Measurements from ENCODE around the gene ACAD11. TPM values are rescaled to one million over a fixed set of nuclear protein-coding genes. Genes with fewer than 3 reads are reported as not detected.

The ACAD11 gene
- total and polyA plus RNA-seq, 4 donors: 52.2 to 357 (median 65.6) TPM

DNA sequence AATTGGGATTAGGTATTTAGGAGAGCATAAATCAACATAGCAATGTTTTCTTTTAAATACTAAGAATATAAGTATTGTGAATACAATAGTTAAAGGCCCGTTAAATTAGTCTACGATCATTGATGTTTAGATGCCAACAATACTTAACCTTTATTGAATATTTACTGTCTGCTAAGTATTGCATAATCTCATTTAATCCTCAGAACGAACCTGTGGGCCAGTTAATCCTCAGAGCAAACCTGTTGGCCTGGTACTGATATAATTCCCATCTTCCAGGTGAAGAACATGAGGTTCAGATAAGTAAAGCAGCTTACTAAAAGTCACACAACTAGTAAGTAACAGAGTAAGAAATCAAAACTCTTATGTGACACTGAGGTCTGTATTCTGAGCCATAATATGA, 119.9 kb downstream of the ACAD11 start:
- Histone ChIP-seq H3K27me3 (ENCODE audit: control insufficient read depth in 4 of 4, insufficient read depth in 4 of 4, low read length in 3 of 4) (no peaks in the 10 kb centered on the region), H3K36me3 (ENCODE audit: control insufficient read depth in 4 of 4, insufficient read depth in 3 of 4, low read depth in 1 of 4, low read length in 3 of 4) (peaks cover 3 to 15% (median 4%) of the 10 kb centered on the region in 4 donors)
- 39% methylated on average over 3 of the region's 3 CpGs for WGBS

GRCh38 chr3:132538072-132538471, 121.5 kb downstream of the ACAD11 start:
- no peak for DNase-seq (ENCODE audit: low spot score)
- no peak overlapping the region for H3K27ac ChIP-seq (ENCODE audit: low read depth in 1 of 2, low read length in 2 of 2)
- H3K9ac ChIP-seq (ENCODE audit: low read depth in 1 of 2, low read length in 2 of 2): no peak overlapping the region
- TF ChIP-seq REST (IDR thresholded peaks at IDR 0.05) (no peak), NR2F2 (IDR thresholded peaks at IDR 0.05) (no peak), RXRA (IDR thresholded peaks at IDR 0.05) (no peak), HNF4G (IDR thresholded peaks at IDR 0.05) (no peak)
- WGBS: 67% methylated on average over 5 of the region's 5 CpGs
- H3K4me3 ChIP-seq (ENCODE audit: low read depth in 1 of 3, low read length in 3 of 3): no peak overlapping the region
- H3K4me1 ChIP-seq (ENCODE audit: control insufficient read depth in 4 of 4, insufficient read depth in 4 of 4, low read length in 3 of 4): peaks cover 0 to 5% (median 0%) of the 10 kb centered on the region in 4 donors
- no peaks in the 10 kb centered on the region for H3K9me3 ChIP-seq (ENCODE audit: control insufficient read depth in 4 of 4, low read length in 3 of 4)
- peaks cover 4 to 23% (median 5%) of the 10 kb centered on the region in 4 donors for H3K36me3 ChIP-seq (ENCODE audit: control insufficient read depth in 4 of 4, insufficient read depth in 3 of 4, low read depth in 1 of 4, low read length in 3 of 4)
- H3K27me3 ChIP-seq (ENCODE audit: control insufficient read depth in 4 of 4, insufficient read depth in 4 of 4, low read length in 3 of 4): no peaks in the 10 kb centered on the region

More for the DNA sequence above, 119.9 kb downstream of the ACAD11 start:
- DNase-seq (ENCODE audit: low spot score): no peak
- Histone ChIP-seq H3K4me3 (ENCODE audit: low read depth in 1 of 3, low read length in 3 of 3) (no peak overlapping the region), H3K9me3 (ENCODE audit: control insufficient read depth in 4 of 4, low read length in 3 of 4) (no peaks in the 10 kb centered on the region), H3K9ac (ENCODE audit: low read depth in 1 of 2, low read length in 2 of 2) (no peak overlapping the region), H3K4me1 (ENCODE audit: control insufficient read depth in 4 of 4, insufficient read depth in 4 of 4, low read length in 3 of 4) (peaks cover 0 to 5% (median 0%) of the 10 kb centered on the region in 4 donors), H3K27ac (ENCODE audit: low read depth in 1 of 2, low read length in 2 of 2) (no peak overlapping the region)
- no peak for TF ChIP-seq JUND (IDR thresholded peaks at IDR 0.05)
- TF ChIP-seq MAX (IDR thresholded peaks at IDR 0.05): no peak
- TF ChIP-seq REST (IDR thresholded peaks at IDR 0.05): no peak

GRCh38 chr3:132537297-132537696, 122.3 kb downstream of the ACAD11 start:
- Histone ChIP-seq H3K9me3 (ENCODE audit: control insufficient read depth in 4 of 4, low read length in 3 of 4) (no peaks in the 10 kb centered on the region), H3K4me1 (ENCODE audit: control insufficient read depth in 4 of 4, insufficient read depth in 4 of 4, low read length in 3 of 4) (peaks cover 0 to 5% (median 0%) of the 10 kb centered on the region in 4 donors), H3K4me3 (ENCODE audit: low read depth in 1 of 3, low read length in 3 of 3) (no peak overlapping the region), H3K9ac (ENCODE audit: low read depth in 1 of 2, low read length in 2 of 2) (no peak overlapping the region), H3K27ac (ENCODE audit: low read depth in 1 of 2, low read length in 2 of 2) (no peak overlapping the region), H3K36me3 (ENCODE audit: control insufficient read depth in 4 of 4, insufficient read depth in 3 of 4, low read depth in 1 of 4, low read length in 3 of 4) (peaks cover 4 to 23% (median 5%) of the 10 kb centered on the region in 4 donors), H3K27me3 (ENCODE audit: control insufficient read depth in 4 of 4, insufficient read depth in 4 of 4, low read length in 3 of 4) (no peaks in the 10 kb centered on the region)
- no peak for TF ChIP-seq SP1 (IDR thresholded peaks at IDR 0.05)
- TF ChIP-seq REST (IDR thresholded peaks at IDR 0.05): no peak
- DNase-seq (ENCODE audit: low spot score): no peak
- WGBS: 89% methylated on average over 1 of the region's 1 CpG

All from liver (tissue), 9 donors.